HG02588 (cell line): ENCODE results near the gene EXOC6.

Source experiments
- ATAC-seq: cut with Tn5 transposase; IDR thresholded peaks from one replicate; pipeline ENCODE4 v1.9.1; 2021; ENCODE audit warnings: mild to moderate bottlenecking, moderate library complexity; ENCODE audit not compliant: unreplicated experiment

EXOC6 gene

GRCh38 chr10:93063144-93063976 lies 215.0 kb downstream of the EXOC6 start:
- no peak for ATAC-seq

DNA sequence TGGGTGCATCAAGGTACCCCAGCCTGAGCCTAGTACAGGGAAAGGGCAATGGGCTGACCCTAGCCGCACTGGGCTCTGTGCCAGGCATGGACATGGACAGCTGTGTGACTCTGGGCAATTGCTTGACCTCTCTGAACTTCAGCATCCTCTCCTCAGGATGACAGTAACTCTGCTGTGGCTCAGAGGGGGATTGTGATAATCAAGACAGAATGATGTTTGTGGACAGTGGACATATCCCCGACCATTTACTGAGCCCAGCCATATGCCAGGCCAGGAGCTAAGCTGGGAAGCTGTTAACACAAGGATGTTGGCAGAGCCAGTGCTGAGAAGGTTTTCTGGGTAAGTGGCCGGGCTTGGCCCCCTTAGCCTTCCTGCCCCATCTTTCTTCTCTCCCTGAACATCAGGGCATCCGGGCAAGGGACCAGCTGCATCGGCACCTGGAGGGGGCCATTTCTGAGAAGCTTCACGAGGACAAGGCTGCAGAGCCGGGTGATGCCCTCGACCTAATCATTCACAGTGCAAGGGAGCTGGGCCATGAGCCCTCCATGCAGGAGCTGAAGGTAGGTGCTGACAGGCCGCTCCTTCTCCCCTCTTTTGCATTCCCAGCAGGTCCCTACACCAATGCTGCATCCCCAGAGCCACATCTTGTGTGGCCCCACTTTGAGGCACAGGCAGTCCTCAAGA lies 215.8 kb downstream of the EXOC6 start:
- no peak for ATAC-seq

DNA sequence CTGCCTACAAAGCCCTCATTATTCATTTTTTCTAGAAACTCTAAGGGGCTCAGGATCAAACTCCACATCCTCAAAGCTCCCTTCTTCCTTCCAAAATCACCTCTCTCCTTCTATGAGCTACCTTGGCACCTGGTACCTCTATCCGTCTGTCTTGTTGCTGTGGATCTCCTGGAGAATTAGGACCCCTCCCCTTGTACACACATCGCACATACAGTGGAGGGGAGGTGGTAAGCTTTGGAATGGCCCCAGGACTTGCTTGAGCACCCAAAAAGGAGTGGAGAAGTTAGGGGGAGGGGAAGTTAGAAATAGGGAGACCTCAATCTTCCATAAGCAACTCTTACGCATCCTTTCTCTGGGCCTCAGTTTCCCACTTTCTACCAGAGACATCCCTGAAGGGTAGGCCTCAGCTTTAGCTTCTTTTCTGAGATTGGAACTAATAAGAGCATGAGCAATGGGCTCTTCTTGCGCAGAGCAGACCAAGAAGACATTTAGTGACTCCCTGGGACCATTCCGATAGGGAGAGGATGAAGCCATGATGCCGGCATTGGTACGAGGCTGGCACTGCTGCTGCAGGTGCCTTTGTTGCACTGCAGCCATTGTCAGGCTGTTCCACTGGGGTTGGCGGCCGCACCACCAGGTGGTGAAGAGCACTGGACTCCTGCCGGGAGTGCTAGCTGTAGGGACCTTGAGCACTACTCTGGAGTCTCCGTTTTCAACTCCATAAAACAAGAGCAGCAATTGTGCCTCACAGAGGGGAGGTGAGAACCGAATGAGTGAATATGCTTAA lies 216.7 kb downstream of the EXOC6 start:
- no peak for ATAC-seq

GRCh38 chr10:93065675-93066543 lies 217.6 kb downstream of the EXOC6 start:
- ATAC-seq, result no peak

DNA sequence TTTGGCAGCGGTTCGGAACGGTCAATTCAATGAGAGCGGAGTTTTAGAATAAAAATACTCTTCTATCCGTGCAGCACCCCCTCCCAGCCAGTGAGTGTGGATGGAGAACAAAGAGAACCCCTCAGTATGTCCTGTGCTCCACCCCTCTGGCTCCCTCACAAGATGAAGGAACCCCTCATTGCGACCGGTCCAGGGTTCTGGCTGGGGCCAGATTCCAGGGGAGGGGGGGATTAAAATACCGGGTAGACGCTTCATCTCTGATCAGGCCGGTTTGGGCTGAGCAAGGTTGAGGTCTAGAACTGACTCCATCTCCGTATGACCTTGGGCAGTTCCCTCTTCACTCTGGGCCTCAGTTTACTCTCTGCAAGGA lies 218.2 kb downstream of the EXOC6 start:
- ATAC-seq, result no peak

DNA sequence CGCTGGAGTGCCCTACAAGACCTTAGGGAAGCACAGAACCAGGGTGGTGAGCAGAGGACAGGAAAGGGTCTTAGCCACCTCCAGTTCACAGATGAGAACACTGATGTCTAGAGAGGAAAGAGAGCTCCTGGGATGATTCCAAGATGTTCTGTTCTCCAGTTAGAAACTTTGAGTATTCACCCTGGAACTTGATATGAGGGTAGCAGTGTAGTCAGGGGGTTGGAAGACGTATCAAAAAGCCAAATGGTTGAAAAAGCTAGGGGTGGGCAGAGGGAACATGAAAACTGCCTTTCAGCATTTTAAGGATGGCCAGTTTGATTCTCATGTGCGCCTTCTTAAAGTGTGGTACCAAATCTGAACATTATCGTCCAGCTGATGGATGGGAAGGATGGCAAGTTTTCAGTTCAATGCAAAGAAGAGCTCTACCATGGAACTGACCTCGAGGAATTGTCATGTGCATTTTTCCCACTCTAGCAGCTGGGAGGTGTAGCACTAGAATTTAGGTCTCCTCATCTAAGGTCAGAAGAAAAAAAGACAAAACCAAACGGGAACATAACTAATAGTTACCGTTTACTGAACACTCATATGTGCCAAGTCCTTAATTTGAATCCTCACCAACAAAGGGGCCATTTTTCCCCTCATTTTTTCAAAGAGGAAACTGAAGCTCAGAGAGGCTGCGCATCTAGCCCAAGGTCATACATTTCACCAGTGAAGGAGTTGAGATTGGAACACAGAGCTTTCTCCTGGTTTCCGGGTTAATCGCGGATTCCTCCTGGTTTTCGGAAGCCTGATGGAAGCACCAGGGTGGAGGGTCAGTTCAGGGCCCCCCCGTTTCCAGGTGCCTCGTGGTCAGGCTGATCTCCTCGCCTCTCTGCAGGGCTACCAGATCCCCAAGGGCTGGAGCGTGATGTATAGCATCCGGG lies 219.4 kb downstream of the EXOC6 start:
- no peak for ATAC-seq

GRCh38 chr10:93068411-93069244 lies 220.3 kb downstream of the EXOC6 start:
- no peak for ATAC-seq

- no peak for ATAC-seq
These were observed 220.9 kb downstream of the EXOC6 start for GRCh38 chr10:93069245-93069561.

- no peak for ATAC-seq
These were observed 222.3 kb downstream of the EXOC6 start for GRCh38 chr10:93070378-93071176.

DNA sequence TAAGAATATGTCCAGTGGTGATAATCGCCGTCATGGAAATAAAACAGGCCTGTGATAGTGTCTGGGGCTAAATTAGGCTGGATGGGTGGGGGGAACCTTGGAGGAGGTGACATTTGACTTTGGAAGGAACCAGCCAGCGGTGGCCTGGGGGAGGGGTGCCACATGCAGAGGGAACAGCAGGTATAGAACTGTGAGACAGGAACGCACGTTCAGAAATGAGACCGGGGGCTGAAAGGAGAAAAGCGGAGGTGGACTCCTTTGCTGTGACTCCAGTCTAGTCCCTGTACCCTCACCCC lies 222.8 kb downstream of the EXOC6 start:
- no peak for ATAC-seq

- ATAC-seq, result no peak
These were observed 223.4 kb downstream of the EXOC6 start for GRCh38 chr10:93071674-93072224.

DNA sequence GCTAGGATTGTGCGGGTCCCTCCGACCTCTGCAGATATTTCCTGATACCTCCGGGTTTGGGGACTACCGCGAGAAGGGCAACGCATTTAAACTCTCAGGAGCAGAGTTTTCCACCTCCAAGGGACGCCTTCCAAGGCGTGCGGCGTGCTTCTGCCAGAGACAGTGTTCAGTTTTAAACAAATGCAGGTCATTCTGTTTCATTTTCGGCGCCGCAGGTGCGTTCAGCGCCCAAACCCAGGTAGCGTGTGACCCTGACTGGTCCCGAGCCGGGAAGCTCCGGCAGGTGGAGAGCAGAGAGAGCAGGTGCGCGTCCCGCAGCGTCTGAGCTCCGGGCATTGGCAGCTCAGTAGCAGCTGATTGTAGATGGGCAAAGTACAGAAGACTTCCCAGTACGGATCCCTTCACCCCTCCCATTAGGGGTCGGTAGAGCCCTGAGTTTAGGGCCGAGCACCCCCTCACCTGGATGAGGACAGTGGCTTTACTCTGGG lies 223.9 kb downstream of the EXOC6 start:
- ATAC-seq, result no peak

DNA sequence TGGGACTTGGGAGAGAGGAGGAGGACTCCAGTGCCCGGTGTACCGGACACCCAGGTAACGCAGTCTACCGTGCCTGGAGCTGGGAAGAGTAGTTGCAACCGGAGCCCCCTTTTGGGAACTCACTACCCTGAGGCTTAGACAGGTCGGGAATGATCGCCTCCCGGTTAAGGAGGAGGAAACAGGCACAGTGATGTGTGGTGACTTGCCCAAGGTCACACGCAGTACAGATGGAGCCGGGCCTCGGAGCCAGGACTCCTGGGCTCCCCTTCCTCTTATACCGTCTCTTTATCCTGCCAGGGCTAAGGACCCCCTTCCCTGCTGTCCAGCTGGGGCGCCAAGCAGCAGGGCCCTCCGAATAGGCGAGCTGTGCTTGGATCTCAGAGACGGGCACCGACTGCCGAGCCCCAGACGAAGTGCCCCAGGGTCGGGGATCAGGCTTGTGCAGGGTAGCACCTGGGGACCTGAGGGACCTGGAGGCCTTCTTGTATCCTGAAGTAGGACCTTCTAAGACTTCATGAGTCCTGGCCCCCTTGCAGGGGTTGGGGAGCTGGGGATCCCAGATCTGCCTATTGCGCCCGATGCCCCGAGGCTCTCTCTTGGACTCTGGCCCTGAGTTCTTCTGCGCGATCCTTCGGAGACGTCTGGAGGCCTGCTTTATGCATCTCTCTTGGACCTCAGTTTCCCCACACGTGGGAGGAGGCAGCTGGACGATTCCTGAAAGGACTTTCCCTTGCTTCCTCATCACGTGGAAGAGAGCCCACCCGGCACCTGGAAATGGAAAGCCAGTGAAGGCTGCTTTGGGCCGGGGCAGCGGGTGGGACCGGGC lies 224.6 kb downstream of the EXOC6 start:
- no peak for ATAC-seq

DNA sequence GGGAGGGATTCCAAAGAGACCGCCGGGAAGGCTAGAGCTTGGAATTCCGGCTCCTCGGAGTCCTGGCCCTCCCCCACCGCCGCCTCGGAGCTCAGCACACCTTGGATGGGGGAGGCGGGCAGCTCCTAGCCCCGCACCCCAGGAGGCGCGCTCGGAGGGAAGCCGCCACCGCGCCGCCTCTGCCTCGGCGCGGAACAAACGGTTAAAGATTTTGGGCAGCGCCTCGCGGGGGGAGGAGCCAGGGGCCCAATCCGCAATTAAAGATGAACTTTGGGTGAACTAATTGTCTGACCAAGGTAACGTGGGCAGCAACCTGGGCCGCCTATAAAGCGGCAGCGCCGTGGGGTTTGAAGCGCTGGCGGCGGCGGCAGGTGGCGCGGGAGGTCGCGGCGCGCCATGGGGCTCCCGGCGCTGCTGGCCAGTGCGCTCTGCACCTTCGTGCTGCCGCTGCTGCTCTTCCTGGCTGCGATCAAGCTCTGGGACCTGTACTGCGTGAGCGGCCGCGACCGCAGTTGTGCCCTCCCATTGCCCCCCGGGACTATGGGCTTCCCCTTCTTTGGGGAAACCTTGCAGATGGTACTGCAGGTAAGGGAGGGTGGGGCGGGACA lies 225.3 kb downstream of the EXOC6 start, which contains the start of gene CYP26A1:
Gene CYP26A1, plus strand, starts transcription at position 355 of the 608 bp plus-strand sequence. Its CDS starts 42 bp downstream, at position 397.
- no peak for ATAC-seq

- no peak for ATAC-seq
These were observed 225.9 kb downstream of the EXOC6 start for GRCh38 chr10:93074147-93074596.
